Measurements from ENCODE around the gene C1orf232. TPM values are rescaled to one million over a fixed set of nuclear protein-coding genes. Genes with fewer than 3 reads are reported as not detected.

Gene C1orf232
- total and polyA plus RNA-seq, 2 of the 8 experiments (the other 6 are each of a cell fraction or from before 2014, with no cell fraction given): not detected

DNA sequence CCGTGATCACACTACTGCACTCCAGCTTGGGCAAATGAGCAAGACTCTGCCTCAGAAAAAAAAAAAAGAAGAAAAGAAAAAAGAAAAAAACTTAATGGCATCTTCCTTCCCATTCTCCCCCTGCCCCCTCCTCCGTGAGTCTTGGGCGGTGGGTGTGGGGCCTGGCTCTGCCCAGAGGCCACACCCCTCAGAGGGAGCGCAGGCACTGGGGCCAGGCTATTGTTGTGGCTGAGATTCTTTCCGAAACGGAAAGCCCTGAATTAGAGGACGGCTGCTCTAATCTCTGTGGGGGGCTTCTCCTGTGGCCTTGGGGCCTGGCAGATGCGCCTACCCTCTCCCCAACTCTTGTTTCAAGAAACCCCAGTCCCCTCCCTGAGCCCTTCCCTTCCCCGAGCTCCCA lies 14.0 kb downstream of the C1orf232 start:
- Histone ChIP-seq H4K20me1 (replicated peaks in 1 of 2; ENCODE audit: control insufficient read depth in 1 of 2, insufficient read depth in 2 of 2, low read length in 2 of 2) (peaks cover 10 to 11% of the 10 kb centered on the region in 2 experiments), H3K27ac (ENCODE audit: low read depth, low read length) (no peak overlapping the region), H3K14ac (ENCODE audit: insufficient read length) (no peak overlapping the region), H4K91ac (replicated peaks; ENCODE audit: insufficient read length, low read length) (no peak overlapping the region), H3K79me1 (ENCODE audit: low read depth, low read length) (no peaks in the 10 kb centered on the region), H3K23me2 (ENCODE audit: low read depth, low read length) (peaks cover 10% of the 10 kb centered on the region), H2BK5ac (ENCODE audit: low read depth, low read length) (no peak overlapping the region), H3K9me3 (ENCODE audit: insufficient read depth in 2 of 2, low read depth in 1 of 2, low read length in 1 of 2) (no peaks in the 10 kb centered on the region), H3K79me2 (ENCODE audit: control insufficient read depth in 1 of 2, insufficient read depth in 2 of 2, low read length in 2 of 2) (no peaks in the 10 kb centered on the region), H3K56ac (replicated peaks; ENCODE audit: insufficient read length, low read depth, low read length) (no peak overlapping the region), H2AFZ (ENCODE audit: low read length) (no peak overlapping the region), H3K9ac (replicated peaks in 1 of 4; ENCODE audit: extremely low read depth in 1 of 4, low read depth in 3 of 4, low read length in 3 of 4) (no peak overlapping the region), H3K4me1 (replicated peaks in 1 of 4; ENCODE audit: control insufficient read depth in 3 of 4, insufficient read depth in 4 of 4, low read length in 3 of 4) (peaks cover 14 to 40% (median 28%) of the 10 kb centered on the region in 4 experiments), H2BK12ac (ENCODE audit: low read depth, low read length) (no peak overlapping the region), H2BK20ac (ENCODE audit: low read length) (no peak overlapping the region), H3K4ac (replicated peaks; ENCODE audit: insufficient read length, low read depth, low read length) (no peak overlapping the region), H4K8ac (ENCODE audit: extremely low read depth, insufficient read depth, low read length) (no peak overlapping the region), H2BK15ac (ENCODE audit: low read length) (no peak overlapping the region), H3K27me3 (replicated peaks in 1 of 4; ENCODE audit: control insufficient read depth in 3 of 4, extremely low read depth in 1 of 4, insufficient read depth in 3 of 4, low read length in 3 of 4) (peaks cover 25 to 79% (median 62%) of the 10 kb centered on the region in 4 experiments), H4K5ac (ENCODE audit: insufficient read length, low read depth, low read length) (no peak overlapping the region), H3K4me3 (ENCODE audit: extremely low read depth in 1 of 4, insufficient read depth in 2 of 4, low read depth in 3 of 4, low read length in 4 of 4) (peak overlapping the region; percentile 6 to 52 (median 13); a peak in 5 of 8 replicates), H3K36me3 (ENCODE audit: control insufficient read depth in 2 of 4, insufficient read depth in 4 of 4, low read length in 3 of 4) (no peaks in the 10 kb centered on the region), H2AK5ac (ENCODE audit: low read depth, low read length) (no peak overlapping the region), H2BK120ac (replicated peaks; ENCODE audit: low read depth, low read length) (no peak overlapping the region), H3K23ac (ENCODE audit: insufficient read length) (no peak overlapping the region), H3K4me2 (ENCODE audit: insufficient read depth in 1 of 2, low read depth in 2 of 2, low read length in 2 of 2) (peak overlapping the region; percentile 74 to 80), H3K18ac (ENCODE audit: extremely low read depth, low read length) (no peak overlapping the region)
- FAIRE-seq (no peak), DNase-seq (ENCODE audit: low read depth in 1 of 2, low spot score in 2 of 2) (peak in 1 of 2 experiments; percentile 72)
- WGBS, 2 experiments (ENCODE audit: extremely low coverage in 1 of 2, insufficient coverage in 1 of 2, insufficient read length in 1 of 2, insufficient replicate concordance in 2 of 2, low coverage in 1 of 2, low lambda C conversion rate in 2 of 2, missing lambda C conversion rate in 1 of 2): 1% methylated on average over 8 of the region's 9 CpGs; no CpG with 5 or more reads in 1 of the 2 experiments
- ChIA-PET POLR2A (ENCODE audit: partially characterized antibody) (interaction anchor here (0.9 to 2.5 kb wide), 5 partner anchors 9 to 255 kb away, joined by 3 to 6 read pairs (median 3); partner anchors contain the start of genes LIN28A, PDIK1L and ZNF593), CTCF (ENCODE audit: partially characterized antibody) (interaction anchor here (0.5 to 6.0 kb wide), 8 partner anchors 11 to 655 kb away, joined by 3 to 47 read pairs (median 6); partner anchors contain the start of genes C1orf232, CEP85 and ZNF593)
- TF ChIP-seq HDAC6 (IDR thresholded peaks at IDR 0.05; ENCODE audit: low read depth, low read length) (no peak), SUZ12 (IDR thresholded peaks at IDR 0.05; ENCODE audit: low read length) (no peak), EGR1 (IDR thresholded peaks at IDR 0.05; ENCODE audit: borderline replicate concordance, low read depth, low read length) (no peak), GABPA (IDR thresholded peaks at IDR 0.05; ENCODE audit: borderline replicate concordance, insufficient read depth, low read length) (no peak), POLR2AphosphoS5 (IDR thresholded peaks at IDR 0.05; ENCODE audit: low read depth, low read length) (peak; percentile 67; the same call in 1 of the 2 replicates), SRF (IDR thresholded peaks at IDR 0.05; ENCODE audit: low read depth, low read length) (no peak), POLR2A (IDR thresholded peaks at IDR 0.05; ENCODE audit: control extremely low read depth in 1 of 2, low read depth in 2 of 2, low read length in 2 of 2) (no peak), SP2 (IDR thresholded peaks at IDR 0.05; ENCODE audit: low read length) (no peak), TCF12 (IDR thresholded peaks at IDR 0.05; ENCODE audit: low read depth, low read length) (peak; percentile 94)
- TF ChIP-seq, protein P1, sequence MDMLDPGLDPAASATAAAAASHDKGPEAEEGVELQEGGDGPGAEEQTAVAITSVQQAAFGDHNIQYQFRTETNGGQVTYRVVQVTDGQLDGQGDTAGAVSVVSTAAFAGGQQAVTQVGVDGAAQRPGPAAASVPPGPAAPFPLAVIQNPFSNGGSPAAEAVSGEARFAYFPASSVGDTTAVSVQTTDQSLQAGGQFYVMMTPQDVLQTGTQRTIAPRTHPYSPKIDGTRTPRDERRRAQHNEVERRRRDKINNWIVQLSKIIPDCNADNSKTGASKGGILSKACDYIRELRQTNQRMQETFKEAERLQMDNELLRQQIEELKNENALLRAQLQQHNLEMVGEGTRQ (IDR thresholded peaks at IDR 0.05; ENCODE audit: low read length): no peak

Measured in H1 (cell line).